HUDEP-2 (cell line): ENCODE measurements around the gene PCSK9.
"Not testable (repeated sequence)": the region's sequence is repeated elsewhere in the genome, so short reads cannot be mapped to it uniquely, and the experiment has no call there.

Source experiments
- DNase-seq, 76 experiments: peaks; one replicate each; lab custom pipeline; 2025; ENCODE audit not compliant: unreplicated experiment in 76 of 76; lab: John Stamatoyannopoulos, UW

PCSK9 gene

DNA sequence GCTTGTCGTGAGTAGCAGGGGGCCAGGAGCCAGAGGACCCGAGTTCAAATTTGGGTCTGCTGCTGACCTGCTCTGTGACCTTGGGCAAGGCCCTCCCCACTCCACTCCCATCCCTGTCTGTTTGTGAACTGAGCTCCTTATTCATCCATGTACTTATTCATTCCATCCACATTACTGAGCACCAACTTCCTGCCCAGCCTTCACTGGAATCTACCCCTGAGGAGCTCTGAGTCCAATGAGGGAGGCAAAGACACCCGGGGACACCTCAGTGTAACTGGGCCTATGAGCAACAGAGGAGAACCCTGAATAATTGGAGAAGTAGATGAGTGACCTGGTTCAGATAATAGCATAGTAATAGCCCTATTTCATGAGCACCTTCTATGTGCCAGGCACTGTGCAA, 31.7 kb upstream of the PCSK9 start:
- DNase-seq = no peak

DNA sequence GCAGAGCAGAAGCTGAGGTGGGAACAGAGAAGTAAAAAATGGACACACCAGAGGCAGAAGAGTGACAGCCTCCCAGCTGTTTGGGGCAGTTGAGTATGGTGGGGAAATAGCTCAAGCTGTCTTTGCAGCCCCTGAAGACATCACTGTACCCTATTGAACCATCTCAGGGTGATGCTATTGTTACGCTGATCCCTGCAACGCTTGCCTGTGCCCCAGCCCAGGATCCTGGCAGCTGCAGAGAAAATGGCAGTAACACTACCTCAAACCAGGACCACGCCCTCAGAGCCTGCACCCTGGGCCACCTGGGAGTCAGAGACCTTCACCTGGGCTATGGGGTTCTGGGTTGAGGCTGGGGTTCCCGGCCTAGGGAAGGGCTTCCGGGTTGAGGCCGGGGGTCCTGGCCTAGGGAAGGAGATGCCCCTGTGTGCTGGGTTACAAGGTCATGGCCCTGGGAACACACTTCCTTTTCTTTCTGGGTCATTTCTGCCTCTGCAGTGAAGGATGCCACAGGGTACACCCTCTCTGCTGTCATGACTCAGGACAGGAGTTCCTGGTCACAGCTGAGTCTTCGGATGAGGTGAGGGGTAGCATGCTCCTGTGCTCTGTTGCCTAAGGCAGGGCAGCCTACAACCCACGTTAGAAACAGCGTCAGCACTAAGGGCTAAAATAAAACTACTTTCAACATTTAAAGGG, 29.0 kb upstream of the PCSK9 start:
- DNase-seq = no peak

DNA sequence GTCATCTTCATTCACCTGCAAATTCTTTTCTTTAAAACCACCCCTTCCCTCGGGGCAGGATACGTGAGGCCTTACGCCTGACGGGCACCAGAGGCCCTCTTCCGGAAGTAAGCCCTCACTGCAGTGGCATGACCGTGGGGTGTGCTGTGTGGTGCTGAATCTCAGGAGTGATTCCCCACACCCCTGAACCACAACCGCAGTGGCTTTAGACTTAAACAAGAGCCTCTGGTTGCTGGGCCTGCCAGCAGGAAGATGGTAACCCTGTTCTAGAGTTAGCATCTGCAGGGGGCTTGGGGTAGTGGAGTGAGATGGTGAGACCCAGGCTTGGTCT, 28.5 kb upstream of the PCSK9 start:
- no peak for DNase-seq

DNA sequence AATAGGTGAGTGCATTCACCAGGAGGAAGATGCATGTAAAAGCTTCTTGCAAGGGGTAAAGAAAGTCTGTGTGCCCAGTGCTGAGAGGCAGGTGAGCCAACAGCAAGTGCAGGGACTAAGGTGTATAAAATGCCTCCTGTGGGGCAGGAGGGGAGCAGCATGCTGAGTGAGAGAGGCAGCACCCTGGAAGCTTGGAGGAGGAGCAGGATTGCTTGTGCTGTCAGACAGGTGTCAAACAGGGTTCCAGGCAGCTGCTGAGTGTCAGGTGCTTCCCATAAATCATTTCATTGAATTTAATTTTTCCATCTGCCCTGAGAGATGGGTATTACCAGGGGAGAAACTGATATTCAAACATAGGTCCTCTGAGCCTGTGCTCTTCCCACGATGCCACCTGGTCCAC, 26.7 kb upstream of the PCSK9 start:
- DNase-seq = no peak

DNA sequence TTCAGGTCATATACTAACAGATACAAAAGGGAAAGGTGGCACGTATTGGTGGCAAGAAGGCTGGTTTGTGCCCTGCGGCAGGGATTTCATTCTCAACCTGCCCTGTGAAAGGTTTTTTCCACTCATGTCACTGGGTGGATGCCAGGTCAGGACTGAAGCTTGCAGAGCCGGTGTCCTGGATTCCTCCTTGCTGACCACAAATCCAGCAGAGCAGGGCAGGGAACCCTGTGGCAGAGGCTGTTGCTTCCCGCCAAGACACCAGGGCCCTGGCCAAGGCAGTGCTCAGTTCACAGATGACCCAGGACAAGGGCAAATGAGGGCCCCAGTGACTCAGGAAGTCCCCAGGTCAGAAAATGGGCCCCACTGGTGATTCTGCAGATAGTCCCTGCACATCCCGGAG, 24.2 kb upstream of the PCSK9 start:
- DNase-seq = no peak

DNA sequence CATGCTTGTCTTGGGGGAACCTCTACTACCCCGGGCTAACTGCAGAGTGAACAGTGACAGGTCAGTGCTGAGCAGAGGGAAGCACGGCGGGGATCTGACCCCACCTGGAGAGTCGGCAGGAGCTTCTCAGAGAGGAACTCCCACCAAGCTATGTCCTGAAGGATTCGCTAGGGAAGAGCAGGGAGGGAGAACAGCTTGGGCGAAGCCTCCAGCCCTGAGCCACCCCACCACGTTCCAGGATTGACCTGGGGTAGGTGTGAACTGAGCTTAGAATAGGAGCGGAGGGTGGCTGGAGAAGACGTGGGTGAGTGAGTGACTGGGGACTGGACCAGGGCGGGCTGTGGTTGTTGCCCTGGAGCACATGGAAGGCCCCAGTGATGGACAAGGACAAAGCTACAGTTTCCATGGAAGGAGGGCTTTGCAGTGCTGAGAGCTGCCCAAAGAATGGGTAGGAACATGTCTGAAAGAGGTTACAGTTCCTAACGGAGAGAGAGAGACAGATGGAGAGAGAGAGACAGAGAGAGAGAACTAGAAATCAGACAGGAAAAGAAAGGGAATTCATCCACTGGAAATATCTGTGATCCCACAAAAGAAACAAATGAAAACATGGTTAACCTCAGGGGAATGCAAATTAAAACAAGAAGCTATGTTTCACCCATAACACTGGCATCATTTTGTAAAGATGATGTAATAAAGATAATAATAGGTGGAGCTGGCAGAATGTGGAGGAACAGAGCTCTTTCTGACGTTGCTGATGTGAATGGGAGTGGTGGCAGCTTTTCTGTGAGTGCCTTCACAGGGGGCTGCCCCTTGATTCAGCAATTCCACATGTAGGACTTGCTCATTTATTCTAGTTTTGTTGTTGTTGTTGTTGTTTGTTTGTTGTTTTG, 23.4 kb upstream of the PCSK9 start:
- DNase-seq = no peak

DNA sequence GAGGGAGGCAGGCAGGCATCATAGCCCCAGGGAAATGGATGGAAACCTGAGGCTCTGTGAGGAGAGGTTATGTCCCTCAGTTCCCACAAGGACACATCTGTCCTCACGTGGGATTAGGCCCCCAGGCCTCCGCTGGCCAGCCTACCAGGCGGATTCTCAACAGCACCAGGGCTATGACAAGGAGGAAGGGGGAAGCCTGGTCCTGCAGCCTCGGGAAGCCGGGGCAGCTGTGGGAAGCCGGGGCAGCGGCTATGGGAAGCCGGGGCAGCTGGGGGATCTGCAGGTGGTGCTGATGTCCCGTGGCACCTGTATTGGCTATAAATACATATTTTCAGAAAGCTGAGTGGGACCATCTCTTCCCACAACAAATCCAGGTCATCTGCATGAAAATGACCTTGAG, 21.0 kb upstream of the PCSK9 start:
- no peak for DNase-seq

DNA sequence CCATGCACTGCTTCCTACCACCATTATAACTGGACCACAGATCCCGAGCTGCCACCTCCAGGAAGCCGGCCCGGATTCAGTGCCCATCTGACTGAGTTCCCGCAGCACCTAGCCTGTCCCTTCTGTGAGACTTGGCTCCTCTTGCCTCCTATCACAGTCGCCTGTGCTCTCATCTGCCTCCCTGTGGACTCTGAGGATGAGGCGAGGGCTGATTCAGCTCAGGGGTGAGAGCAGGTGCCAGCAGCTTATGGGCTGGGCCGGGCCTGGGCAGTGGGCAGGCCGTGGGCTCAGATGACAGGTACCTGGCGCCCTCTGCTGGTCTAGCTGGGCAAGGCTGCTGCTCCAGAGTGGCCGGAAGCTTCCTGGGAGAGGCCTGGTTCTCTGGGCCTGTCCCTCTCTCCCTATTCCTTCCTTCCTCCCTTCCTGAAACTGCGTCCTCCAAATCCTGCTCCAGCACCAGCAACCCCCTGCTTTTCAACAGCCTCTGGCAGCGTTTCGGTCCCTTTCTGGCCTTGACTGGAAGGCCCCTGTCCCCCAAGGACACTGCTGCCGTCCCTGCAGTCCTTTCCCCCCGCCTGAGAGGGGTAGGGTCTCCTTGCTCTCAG, 17.3 kb upstream of the PCSK9 start:
- peak in 71 of 76 experiments; percentile 18 to 84 (median 67) for DNase-seq

DNA sequence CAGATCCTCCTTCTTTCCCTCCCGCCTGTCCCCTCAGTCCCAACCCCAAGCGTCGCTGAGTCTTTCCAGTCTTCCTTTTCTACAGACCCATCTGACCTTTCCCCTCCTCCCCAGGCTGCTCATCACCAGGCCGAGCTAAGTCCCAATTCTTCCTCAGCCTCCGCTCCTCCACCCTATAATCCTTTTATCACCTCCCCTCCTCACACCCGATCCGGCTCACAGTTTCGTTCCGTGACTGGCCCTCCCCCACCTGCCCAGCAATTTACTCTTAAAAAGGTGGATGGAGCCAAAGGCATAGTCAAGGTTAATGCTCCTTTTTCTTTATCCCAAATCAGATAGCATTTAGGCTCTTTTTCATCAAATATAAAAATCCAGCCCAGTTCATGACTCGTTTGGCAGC, 15.2 kb upstream of the PCSK9 start:
- DNase-seq = not testable (repeated sequence)

DNA sequence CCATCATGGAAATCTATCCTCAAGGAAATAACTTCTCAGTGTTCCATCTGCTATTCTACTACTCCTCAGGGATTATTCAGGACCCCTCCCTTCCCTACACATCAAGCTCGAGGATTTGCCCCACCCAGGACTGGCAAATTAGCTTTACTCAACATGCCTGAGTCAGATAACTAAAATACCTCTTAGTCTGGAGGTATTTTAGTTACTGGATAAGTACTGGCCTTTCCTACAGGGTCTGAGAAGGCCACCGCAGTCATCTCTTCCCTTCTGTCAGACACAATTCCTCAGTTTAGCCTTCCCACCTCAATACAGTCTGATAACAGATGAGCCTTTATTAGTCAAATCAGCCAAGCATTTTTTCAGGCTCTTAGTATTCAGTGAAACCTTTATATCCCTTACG, 12.7 kb upstream of the PCSK9 start:
- not testable (repeated sequence) for DNase-seq

DNA sequence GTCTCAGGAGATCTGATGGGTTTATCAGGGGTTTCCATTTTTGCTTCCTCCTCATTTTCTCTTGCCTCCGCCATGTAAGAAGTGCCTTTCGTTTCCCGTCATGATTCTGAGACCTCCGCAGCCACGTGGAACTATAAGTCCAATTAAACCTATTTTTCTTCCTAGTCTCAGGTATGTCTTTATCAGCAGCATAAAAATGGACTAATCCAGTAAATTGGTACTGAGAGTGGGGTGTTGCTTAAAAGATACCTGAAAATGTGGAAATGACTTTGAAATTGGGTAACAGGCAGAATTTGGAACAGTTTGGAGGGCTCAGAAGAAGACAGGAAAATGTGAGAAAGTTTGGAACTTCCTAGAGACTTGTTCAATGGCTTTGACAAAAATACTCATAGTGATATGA, 8.2 kb upstream of the PCSK9 start:
- DNase-seq = not testable (repeated sequence)

DNA sequence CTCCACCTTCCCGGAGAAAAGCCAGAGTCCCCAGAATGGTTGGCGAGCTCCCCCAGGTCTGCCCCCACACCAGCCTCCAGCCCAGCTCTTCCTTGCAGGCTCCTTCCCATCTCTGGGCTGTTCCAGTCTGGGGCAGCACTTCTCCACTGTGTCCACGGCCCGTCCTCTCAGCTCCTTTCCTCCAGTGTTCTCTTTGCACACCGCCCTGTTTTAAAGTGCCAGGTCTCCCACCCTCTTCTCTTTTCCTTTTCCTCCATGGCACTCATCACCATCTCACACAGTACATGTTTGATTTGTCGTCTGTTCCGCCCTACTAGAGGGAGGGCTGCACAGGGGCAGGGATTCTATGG, 6.1 kb upstream of the PCSK9 start:
- no peak for DNase-seq

DNA sequence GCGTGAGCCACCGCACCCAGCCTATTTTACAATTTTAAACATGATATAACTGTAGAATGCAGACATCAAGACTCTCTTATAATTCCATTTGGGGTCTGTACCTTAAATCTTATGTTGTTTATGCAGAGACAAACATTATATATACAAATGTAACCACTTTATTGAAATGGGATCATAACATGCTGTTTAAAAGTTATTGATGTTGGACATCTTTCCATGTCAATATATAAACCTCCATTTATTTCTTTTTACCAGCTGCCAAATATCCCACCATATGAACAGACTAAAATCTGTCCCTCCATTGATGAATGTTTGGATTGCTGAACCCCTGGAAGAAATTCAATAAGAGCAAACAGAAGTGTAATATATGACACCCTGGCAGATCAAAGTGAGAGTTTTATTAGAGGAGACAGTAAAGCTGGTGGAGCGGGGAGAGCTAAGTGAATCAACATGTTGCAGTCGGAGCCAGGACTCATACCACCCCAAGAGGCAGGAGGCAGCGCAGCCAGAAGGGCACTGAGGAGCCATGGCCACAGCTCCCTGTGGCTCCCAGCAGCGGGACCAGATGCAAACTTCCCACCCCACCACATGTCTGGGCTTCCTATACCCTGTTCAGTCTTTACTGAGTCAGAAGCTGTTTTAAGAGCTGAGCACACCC, 4.7 kb upstream of the PCSK9 start:
- no peak for DNase-seq

DNA sequence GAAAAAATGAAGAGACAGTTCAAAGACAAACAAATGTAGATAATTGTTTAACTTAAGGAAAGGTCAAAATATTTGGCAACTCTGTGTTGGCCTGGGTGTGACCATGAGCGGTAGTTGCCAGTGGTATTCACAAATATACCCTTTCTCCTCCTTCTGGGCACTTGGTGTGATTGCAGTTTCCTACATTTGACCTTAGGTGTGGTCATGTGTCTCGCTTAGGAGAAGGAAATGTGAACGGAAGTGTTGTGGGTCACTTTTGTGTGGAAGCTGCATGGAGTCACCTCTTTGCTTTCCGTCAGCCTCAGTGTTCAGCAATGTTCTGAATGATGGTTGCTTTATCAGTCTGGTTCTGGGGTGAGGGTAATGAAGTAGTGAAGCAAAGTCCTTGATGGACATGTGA, 3.4 kb upstream of the PCSK9 start:
- DNase-seq = peak in 15 of 76 experiments; percentile 3 to 44 (median 16)

DNA sequence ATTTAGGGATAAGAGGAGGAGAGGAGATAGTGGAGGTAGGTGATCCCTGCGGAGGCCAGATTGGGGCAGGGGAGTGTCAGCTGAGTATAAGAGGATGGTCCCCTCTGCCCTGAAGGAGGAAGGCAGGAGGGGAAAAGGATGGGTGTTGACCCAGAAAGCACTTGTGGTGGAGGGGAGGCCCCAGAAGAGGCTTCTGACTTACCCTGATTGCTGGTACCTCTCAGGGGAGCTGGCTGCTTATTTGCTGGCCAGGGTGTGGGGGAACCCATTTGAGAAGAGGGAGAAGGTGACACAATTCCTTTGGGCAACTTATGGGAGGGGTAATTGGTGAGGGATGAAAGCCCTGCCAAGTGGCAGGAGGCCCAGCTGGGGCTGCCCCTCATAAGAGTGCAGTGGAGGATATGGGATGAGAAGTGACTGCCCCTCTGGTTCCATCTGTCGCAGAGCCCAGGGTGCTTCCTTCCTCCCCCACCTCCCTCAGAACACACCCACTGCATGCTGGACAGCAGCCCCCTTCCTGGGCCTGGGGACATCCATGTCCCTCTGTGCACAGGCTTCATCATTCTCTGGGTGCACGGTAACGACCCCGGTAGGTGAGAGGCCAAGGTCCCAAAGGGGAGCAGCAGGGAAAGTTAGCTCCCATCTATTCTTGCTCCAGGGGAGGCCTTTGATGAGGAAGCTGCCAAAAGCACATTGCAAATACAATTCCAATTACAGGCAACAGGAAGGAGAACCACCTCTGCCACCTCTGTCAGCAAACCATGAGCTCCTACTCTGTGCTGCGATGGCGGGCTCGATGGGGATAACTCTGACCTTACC, 1.4 kb upstream of the PCSK9 start:
- DNase-seq = no peak

DNA sequence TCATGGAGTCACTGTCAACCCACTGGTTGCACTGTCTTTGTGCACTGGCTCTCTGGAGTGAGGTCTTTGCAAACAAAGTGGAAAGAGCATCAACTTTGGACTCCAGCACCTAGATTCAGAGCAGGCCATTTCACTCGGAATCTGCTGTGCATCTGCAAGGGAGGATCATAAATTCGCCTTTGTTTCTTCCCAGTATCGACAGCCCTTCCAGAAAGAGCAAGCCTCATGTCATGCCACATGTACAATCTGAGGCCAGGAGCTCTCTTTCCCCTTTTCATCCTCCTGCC, 853 bp upstream of the PCSK9 start:
- no peak for DNase-seq

DNA sequence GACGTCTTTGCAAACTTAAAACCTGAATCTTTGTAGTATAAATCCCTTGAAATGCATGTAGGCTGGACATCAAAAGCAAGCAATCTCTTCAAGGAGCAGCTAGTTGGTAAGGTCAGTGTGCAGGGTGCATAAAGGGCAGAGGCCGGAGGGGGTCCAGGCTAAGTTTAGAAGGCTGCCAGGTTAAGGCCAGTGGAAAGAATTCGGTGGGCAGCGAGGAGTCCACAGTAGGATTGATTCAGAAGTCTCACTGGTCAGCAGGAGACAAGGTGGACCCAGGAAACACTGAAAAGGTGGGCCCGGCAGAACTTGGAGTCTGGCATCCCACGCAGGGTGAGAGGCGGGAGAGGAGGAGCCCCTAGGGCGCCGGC, 390 bp upstream of the PCSK9 start:
- DNase-seq = no peak

DNA sequence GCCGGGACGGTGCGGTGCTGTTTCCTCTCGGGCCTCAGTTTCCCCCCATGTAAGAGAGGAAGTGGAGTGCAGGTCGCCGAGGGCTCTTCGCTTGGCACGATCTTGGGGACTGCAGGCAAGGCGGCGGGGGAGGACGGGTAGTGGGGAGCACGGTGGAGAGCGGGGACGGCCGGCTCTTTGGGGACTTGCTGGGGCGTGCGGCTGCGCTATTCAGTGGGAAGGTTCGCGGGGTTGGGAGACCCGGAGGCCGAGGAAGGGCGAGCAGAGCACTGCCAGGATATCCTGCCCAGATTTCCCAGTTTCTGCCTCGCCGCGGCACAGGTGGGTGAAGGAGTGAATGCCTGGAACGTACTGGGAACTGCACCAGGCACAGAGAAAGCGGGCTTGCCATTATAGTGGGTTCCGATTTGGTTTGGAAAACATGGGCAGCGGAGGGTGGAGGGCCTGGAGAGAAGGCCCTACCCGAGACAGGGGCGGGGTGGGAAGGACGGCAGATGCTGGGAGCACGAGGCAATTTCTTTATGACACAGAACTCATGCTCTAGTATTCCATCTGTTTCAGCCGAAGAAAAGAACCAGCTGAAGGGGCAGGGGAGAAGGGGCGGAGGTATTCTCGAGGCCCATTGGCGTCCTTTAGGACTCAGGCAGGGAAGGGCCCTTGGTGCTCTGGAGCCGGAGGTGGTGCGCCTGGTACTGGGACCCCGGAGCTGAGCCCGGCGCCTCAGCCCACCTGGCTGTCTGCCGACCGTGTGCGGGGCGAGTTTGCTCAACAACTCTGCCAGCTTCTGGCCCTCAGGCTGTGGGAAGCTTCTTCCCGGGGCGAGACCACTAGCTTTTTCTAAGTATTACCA, 960 bp downstream of the PCSK9 start:
- peak in 5 of 76 experiments; percentile 13 to 38 (median 25) for DNase-seq

DNA sequence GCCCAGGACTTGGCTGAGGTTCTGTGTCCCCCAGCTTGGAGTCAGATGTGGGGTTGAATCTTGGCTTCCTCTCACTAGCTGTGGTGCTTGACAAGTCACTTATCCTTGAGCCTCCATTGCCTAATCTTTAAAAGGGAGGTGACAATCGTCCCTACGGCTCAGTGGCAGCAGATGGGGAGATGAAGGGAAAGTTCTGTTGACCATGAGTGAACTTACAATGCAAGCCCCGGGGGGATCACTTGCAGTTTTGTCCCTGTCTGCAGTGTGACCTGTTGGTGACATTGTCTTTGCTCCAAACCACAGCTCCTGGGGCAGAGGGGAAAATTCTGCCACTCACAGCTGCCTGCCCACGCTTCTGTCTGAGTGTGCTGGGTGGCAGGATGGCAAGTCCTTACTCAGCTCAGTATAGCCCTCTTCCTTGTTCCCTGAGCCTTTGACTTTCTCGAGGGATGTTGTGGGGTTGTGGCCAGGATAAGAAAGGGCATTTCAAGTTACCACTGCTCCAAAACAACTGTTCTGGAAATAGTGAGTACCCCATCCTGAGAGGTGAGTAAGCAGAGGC, 1.7 kb downstream of the PCSK9 start:
- peak in 14 of 76 experiments; percentile 8 to 59 (median 27) for DNase-seq

DNA sequence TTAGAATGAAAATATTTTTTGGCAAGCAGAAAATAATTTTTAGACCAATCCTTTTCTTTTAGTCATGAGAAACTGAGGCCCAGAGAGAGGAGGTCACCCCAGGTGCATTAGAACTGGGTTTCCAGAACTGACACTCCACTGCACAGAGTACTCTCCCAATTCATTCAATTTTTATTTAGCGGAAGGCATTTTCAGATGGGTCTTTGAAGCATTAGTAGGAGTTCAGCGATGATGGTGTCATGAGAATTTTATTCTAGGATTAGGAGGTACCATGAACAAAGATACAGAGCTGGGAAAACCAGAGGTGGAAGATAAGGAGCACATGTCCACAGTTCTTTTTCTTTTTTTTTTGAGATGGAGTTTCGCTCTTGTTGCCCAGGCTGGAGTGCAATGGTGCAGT, 2.3 kb downstream of the PCSK9 start:
- DNase-seq = no peak
